ENCODE results near the gene RETN.
"Not testable (repeated sequence)": the region's sequence is repeated elsewhere in the genome, so short reads cannot be mapped to it uniquely, and the experiment has no call there.

Gene RETN

GRCh38 chr19:7638802-7639465 lies 29.9 kb upstream of the RETN start:
- DNase-seq, result no peak

GRCh38 chr19:7639863-7640348 lies 28.9 kb upstream of the RETN start:
- no peak for DNase-seq

GRCh38 chr19:7640803-7641202 lies 28.0 kb upstream of the RETN start:
- DNase-seq, result no peak

GRCh38 chr19:7641290-7642276 lies 27.3 kb upstream of the RETN start:
- DNase-seq, result no peak

GRCh38 chr19:7642295-7643030 lies 26.4 kb upstream of the RETN start:
- no peak for DNase-seq

- no peak for DNase-seq
These were observed 25.8 kb upstream of the RETN start for GRCh38 chr19:7643031-7643415.

- DNase-seq, result not testable (repeated sequence)
These were observed 25.0 kb upstream of the RETN start for GRCh38 chr19:7643629-7644549.

GRCh38 chr19:7644550-7644877 lies 24.3 kb upstream of the RETN start:
- no peak for DNase-seq

- no peak for DNase-seq
These were observed 23.7 kb upstream of the RETN start for GRCh38 chr19:7645163-7645562.

GRCh38 chr19:7645656-7646425 lies 23.0 kb upstream of the RETN start:
- DNase-seq, result no peak

- DNase-seq, result no peak
These were observed 22.5 kb upstream of the RETN start for GRCh38 chr19:7646426-7646700.

GRCh38 chr19:7647156-7647555 lies 21.7 kb upstream of the RETN start:
- DNase-seq, result no peak

- no peak for DNase-seq
These were observed 20.4 kb upstream of the RETN start for GRCh38 chr19:7648265-7649014.

GRCh38 chr19:7650148-7650547 lies 18.7 kb upstream of the RETN start:
- no peak for DNase-seq

GRCh38 chr19:7652061-7652641 lies 16.7 kb upstream of the RETN start:
- peak; percentile 56 for DNase-seq

GRCh38 chr19:7654401-7654800 lies 14.4 kb upstream of the RETN start:
- peak; percentile 36 for DNase-seq

GRCh38 chr19:7655581-7655980 lies 13.3 kb upstream of the RETN start:
- no peak for DNase-seq

GRCh38 chr19:7657131-7657751 lies 11.6 kb upstream of the RETN start:
- no peak for DNase-seq

- no peak for DNase-seq
These were observed 10.6 kb upstream of the RETN start for GRCh38 chr19:7658219-7658686.

Data from EL (cell line).